GM23338 (cell line): ENCODE data around the gene CYP2D6.

ENCODE experiments used
- CREB1 ChIP-seq: fragments of 250-450 bp; sonication (Bioruptor Pico); IDR thresholded peaks from 2 replicates; pipeline ENCODE4 v1.5.0; 2020; ENCODE audit warnings: low read depth, mild to moderate bottlenecking, moderate library complexity
- ETS1 ChIP-seq: IDR thresholded peaks from 2 replicates; pipeline ENCODE4 v1.6.1; 2016; ENCODE audit warnings: antibody characterized with exemption
- EZH2 ChIP-seq: fragments of 200-600 bp; sonication (generic); IDR thresholded peaks from one replicate; pipeline ENCODE4 v1.8.0; 2017; ENCODE audit warnings: antibody characterized with exemption, mild to moderate bottlenecking, low read depth; ENCODE audit not compliant: unreplicated experiment
- EZH2phosphoT487 ChIP-seq: fragments of 200-600 bp; sonication (generic); IDR thresholded peaks from one replicate; pipeline ENCODE4 v1.8.1; 2018; ENCODE audit warnings: antibody characterized with exemption; ENCODE audit not compliant: unreplicated experiment
- JUNB ChIP-seq: IDR thresholded peaks from one replicate; pipeline ENCODE4 v1.6.1; 2016; ENCODE audit warnings: antibody characterized with exemption; ENCODE audit not compliant: unreplicated experiment
- NANOG ChIP-seq: IDR thresholded peaks from 2 replicates; pipeline ENCODE4 v1.6.1; 2016; ENCODE audit warnings: antibody characterized with exemption, borderline replicate concordance
- POLR2AphosphoS5 ChIP-seq: IDR thresholded peaks from 2 replicates; pipeline ENCODE4 v1.6.1; 2016; ENCODE audit warnings: antibody characterized with exemption, low read depth
- REST ChIP-seq: IDR thresholded peaks from one replicate; pipeline ENCODE4 v1.6.1; 2018; ENCODE audit warnings: antibody characterized with exemption; ENCODE audit not compliant: unreplicated experiment
- STAT1 ChIP-seq: IDR thresholded peaks from one replicate; pipeline ENCODE4 v1.6.1; 2016; ENCODE audit warnings: antibody characterized with exemption; ENCODE audit not compliant: unreplicated experiment
- ZNF114 ChIP-seq: fragments of 250-450 bp; sonication (Bioruptor Pico); IDR thresholded peaks from 2 replicates; pipeline ENCODE4 v1.5.0; 2020; ENCODE audit warnings: mild to moderate bottlenecking, moderate library complexity
- ZNF331 ChIP-seq: fragments of 250-450 bp; sonication (Bioruptor Pico); IDR thresholded peaks from 2 replicates; pipeline ENCODE4 v1.5.0; 2020; ENCODE audit warnings: low read depth, mild to moderate bottlenecking, moderate library complexity
- ZNF462 ChIP-seq: fragments of 250-450 bp; sonication (Bioruptor Pico); IDR thresholded peaks from 2 replicates; pipeline ENCODE4 v1.5.0; 2020; ENCODE audit warnings: mild to moderate bottlenecking, moderate library complexity
- TF ChIP-seq, protein P1 (sequence below), 2 experiments: fragments of 200-600 bp in 1 of 2; sonication (generic) in 1 of 2; conservative IDR thresholded peaks; 2 replicates each; pipeline versions ENCODE4 v1.5.1 to v1.6.1; 2016 to 2017; ENCODE audit warnings: antibody characterized with exemption in 2 of 2, low read depth in 2 of 2, mild to moderate bottlenecking in 2 of 2, moderate library complexity in 1 of 2

- TF ChIP-seq, protein P1, sequence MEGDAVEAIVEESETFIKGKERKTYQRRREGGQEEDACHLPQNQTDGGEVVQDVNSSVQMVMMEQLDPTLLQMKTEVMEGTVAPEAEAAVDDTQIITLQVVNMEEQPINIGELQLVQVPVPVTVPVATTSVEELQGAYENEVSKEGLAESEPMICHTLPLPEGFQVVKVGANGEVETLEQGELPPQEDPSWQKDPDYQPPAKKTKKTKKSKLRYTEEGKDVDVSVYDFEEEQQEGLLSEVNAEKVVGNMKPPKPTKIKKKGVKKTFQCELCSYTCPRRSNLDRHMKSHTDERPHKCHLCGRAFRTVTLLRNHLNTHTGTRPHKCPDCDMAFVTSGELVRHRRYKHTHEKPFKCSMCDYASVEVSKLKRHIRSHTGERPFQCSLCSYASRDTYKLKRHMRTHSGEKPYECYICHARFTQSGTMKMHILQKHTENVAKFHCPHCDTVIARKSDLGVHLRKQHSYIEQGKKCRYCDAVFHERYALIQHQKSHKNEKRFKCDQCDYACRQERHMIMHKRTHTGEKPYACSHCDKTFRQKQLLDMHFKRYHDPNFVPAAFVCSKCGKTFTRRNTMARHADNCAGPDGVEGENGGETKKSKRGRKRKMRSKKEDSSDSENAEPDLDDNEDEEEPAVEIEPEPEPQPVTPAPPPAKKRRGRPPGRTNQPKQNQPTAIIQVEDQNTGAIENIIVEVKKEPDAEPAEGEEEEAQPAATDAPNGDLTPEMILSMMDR (conservative IDR thresholded peaks at IDR 0.05; ENCODE audit: low read depth in 2 of 2): no peak
- TF ChIP-seq POLR2AphosphoS5: no peak
- TF ChIP-seq EZH2phosphoT487: no peak
- TF ChIP-seq JUNB: no peak
- TF ChIP-seq EZH2: no peak
- TF ChIP-seq REST: no peak
- TF ChIP-seq STAT1: no peak
- no peak for TF ChIP-seq ZNF114 (CRISPR knock-in tag)
- TF ChIP-seq CREB1: no peak
- TF ChIP-seq ETS1: no peak
- no peak for TF ChIP-seq ZNF331
- no peak for TF ChIP-seq ZNF462 (CRISPR knock-in tag)
- no peak for TF ChIP-seq NANOG
Observed at GRCh38 chr22:42077486-42078125, 53.0 kb downstream of the CYP2D6 start.
